ENCODE measurements around the gene BBOF1. TPM values are rescaled to one million over a fixed set of nuclear protein-coding genes. Genes with fewer than 3 reads are reported as not detected.
"Not testable (repeated sequence)": the region's sequence is repeated elsewhere in the genome, so short reads cannot be mapped to it uniquely, and the experiment has no call there.

Gene BBOF1
- total RNA-seq, 4 donors from 2014 or later = 4.1 to 7.5 (median 5.4) TPM

DNA sequence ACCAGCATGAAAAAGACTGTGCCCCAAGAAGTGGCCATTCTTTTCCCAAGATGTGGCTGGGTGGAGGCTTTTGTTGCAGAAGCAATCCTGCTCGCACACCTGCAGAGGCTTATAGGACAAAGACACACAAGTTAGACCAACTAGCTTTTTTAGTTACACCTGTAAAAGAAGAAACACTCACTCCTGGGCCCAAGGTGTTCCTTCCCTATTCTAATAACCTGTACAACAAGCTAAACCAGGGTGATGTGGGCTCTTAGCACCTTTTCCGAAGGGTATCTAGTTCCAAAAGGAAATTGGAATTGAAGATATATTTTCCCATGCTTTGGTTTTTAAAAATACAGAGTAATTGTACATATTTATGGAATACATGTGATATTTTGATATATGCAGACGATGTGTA lies 31.1 kb upstream of the BBOF1 start:
- no peaks in the 10 kb centered on the region for H3K27me3 ChIP-seq
- no peak for DNase-seq
- H3K9me3 ChIP-seq = no peaks in the 10 kb centered on the region
- H3K4me3 ChIP-seq = no peak overlapping the region
- no peak overlapping the region for H3K27ac ChIP-seq
- peaks cover 0 to 12% (median 5%) of the 10 kb centered on the region in 4 donors for H3K36me3 ChIP-seq
- intact Hi-C loops (cut with DNase I; ENCODE audit: low total_unique reads) (no loop called here), in situ Hi-C loops (cut with MboI; ENCODE audit: low pct_ligation_motif_present in 1 of 4, low pct_unique_long_range_greater_than_20kb in 1 of 4, low sequenced_read_pairs in 3 of 4) (no loop called here)
- 49 to 77% methylated on average over 3 of the region's 3 CpGs for WGBS, 2 donors (ENCODE audit: low coverage in 1 of 2)
- peaks cover 0 to 14% (median 3%) of the 10 kb centered on the region in 4 donors for H3K4me1 ChIP-seq
- TF ChIP-seq POLR2A (IDR thresholded peaks at IDR 0.05) = no peak
- TF ChIP-seq, protein P1, sequence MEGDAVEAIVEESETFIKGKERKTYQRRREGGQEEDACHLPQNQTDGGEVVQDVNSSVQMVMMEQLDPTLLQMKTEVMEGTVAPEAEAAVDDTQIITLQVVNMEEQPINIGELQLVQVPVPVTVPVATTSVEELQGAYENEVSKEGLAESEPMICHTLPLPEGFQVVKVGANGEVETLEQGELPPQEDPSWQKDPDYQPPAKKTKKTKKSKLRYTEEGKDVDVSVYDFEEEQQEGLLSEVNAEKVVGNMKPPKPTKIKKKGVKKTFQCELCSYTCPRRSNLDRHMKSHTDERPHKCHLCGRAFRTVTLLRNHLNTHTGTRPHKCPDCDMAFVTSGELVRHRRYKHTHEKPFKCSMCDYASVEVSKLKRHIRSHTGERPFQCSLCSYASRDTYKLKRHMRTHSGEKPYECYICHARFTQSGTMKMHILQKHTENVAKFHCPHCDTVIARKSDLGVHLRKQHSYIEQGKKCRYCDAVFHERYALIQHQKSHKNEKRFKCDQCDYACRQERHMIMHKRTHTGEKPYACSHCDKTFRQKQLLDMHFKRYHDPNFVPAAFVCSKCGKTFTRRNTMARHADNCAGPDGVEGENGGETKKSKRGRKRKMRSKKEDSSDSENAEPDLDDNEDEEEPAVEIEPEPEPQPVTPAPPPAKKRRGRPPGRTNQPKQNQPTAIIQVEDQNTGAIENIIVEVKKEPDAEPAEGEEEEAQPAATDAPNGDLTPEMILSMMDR (IDR thresholded peaks at IDR 0.05) = no peak
- TF ChIP-seq POLR2AphosphoS5 (IDR thresholded peaks at IDR 0.05) = no peak
- no peak for TF ChIP-seq EP300 (IDR thresholded peaks at IDR 0.05; ENCODE audit: low read depth)

- 48 to 74% methylated on average over 5 to 7 of the region's 7 CpGs for WGBS, 2 donors (ENCODE audit: low coverage in 1 of 2)
- in situ Hi-C loops (cut with MboI; ENCODE audit: low pct_ligation_motif_present in 1 of 4, low pct_unique_long_range_greater_than_20kb in 1 of 4, low sequenced_read_pairs in 3 of 4); H3K27me3 ChIP-seq; DNase-seq; intact Hi-C loops (cut with DNase I; ENCODE audit: low total_unique reads); H3K9me3 ChIP-seq; H3K4me3 ChIP-seq: not testable (repeated sequence)
- H3K27ac ChIP-seq = peak overlapping the region in 2 of 4 donors; percentile 17 to 20
- peaks cover 0 to 12% (median 5%) of the 10 kb centered on the region in 4 donors for H3K36me3 ChIP-seq
- H3K4me1 ChIP-seq = peaks cover 0 to 20% (median 6%) of the 10 kb centered on the region in 4 donors
Measured at GRCh38 chr14:73988656-73989055, 30.5 kb upstream of the BBOF1 start.

- intact Hi-C loops (cut with DNase I; ENCODE audit: low total_unique reads) = no loop called here
- H3K27ac ChIP-seq = no peak overlapping the region
- H3K27me3 ChIP-seq = no peaks in the 10 kb centered on the region
- no peaks in the 10 kb centered on the region for H3K9me3 ChIP-seq
- H3K4me1 ChIP-seq = peaks cover 0 to 20% (median 6%) of the 10 kb centered on the region in 4 donors
- 20 to 54% methylated on average over 1 to 4 of the region's 4 CpGs for WGBS, 2 donors (ENCODE audit: low coverage in 1 of 2)
- H3K4me3 ChIP-seq = no peak overlapping the region
- peaks cover 0 to 10% (median 4%) of the 10 kb centered on the region in 4 donors for H3K36me3 ChIP-seq
- no peak for DNase-seq
- TF ChIP-seq POLR2A (IDR thresholded peaks at IDR 0.05) = no peak
- TF ChIP-seq EP300 (IDR thresholded peaks at IDR 0.05; ENCODE audit: low read depth) = no peak
- no peak for TF ChIP-seq POLR2AphosphoS5 (IDR thresholded peaks at IDR 0.05)
- TF ChIP-seq, protein P1 (IDR thresholded peaks at IDR 0.05) = no peak
- in situ Hi-C loops (cut with MboI; ENCODE audit: low pct_ligation_motif_present in 1 of 4, low pct_unique_long_range_greater_than_20kb in 1 of 4, low sequenced_read_pairs in 3 of 4) = no loop called here
Measured at GRCh38 chr14:73991092-73991491, 28.1 kb upstream of the BBOF1 start.

GRCh38 chr14:73994926-73995325 lies 24.2 kb upstream of the BBOF1 start:
- peak; percentile 26 for TF ChIP-seq POLR2A (IDR thresholded peaks at IDR 0.05)
- in situ Hi-C loops (cut with MboI; ENCODE audit: low pct_ligation_motif_present in 1 of 4, low pct_unique_long_range_greater_than_20kb in 1 of 4, low sequenced_read_pairs in 3 of 4); H3K36me3 ChIP-seq; H3K27me3 ChIP-seq; H3K9me3 ChIP-seq; intact Hi-C loops (cut with DNase I; ENCODE audit: low total_unique reads): not testable (repeated sequence)
- peaks cover 0 to 35% (median 19%) of the 10 kb centered on the region in 4 donors for H3K4me1 ChIP-seq
- peak overlapping the region; percentile 80 to 89 (median 86) for H3K27ac ChIP-seq
- peak; percentile 71 for DNase-seq
- peak overlapping the region; percentile 7 to 52 (median 33) for H3K4me3 ChIP-seq
- 46 to 71% methylated on average over 6 to 7 of the region's 7 CpGs for WGBS, 2 donors (ENCODE audit: low coverage in 1 of 2)

DNA sequence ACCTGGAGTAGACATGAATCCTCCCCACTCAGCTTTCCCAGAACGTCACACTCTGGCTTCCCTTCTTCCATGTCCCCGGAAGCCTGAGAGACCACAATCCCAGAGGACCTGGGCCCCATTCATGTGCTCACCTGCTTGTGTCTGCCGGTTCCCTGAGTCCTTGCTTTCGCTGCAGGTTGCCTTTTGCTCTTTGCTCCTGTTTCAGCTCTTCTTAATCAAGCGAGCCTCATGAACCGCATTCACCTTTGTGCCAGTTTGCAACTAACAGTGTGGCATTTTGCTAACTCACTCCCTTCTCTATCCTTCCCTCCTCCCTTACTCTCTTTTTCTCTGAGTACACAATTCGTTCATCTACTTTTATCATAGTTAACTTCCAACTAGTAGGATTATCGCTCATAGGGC lies 23.2 kb upstream of the BBOF1 start:
- H3K27ac ChIP-seq = peak overlapping the region; percentile 80 to 89 (median 86)
- intact Hi-C loops (cut with DNase I; ENCODE audit: low total_unique reads) (no loop called here), in situ Hi-C loops (cut with MboI; ENCODE audit: low pct_ligation_motif_present in 1 of 4, low pct_unique_long_range_greater_than_20kb in 1 of 4, low sequenced_read_pairs in 3 of 4) (no loop called here)
- TF ChIP-seq, protein P1 (IDR thresholded peaks at IDR 0.05) = no peak
- peak; percentile 39 to 84 (median 75) for TF ChIP-seq POLR2AphosphoS5 (IDR thresholded peaks at IDR 0.05)
- TF ChIP-seq EP300 (IDR thresholded peaks at IDR 0.05; ENCODE audit: low read depth) = no peak
- peak; percentile 83 for TF ChIP-seq POLR2A (IDR thresholded peaks at IDR 0.05)
- no peaks in the 10 kb centered on the region for H3K27me3 ChIP-seq
- 53 to 77% methylated on average over 8 of the region's 8 CpGs for WGBS, 2 donors (ENCODE audit: low coverage in 1 of 2)
- no peaks in the 10 kb centered on the region for H3K9me3 ChIP-seq
- H3K4me1 ChIP-seq = peaks cover 0 to 35% (median 19%) of the 10 kb centered on the region in 4 donors
- H3K36me3 ChIP-seq = no peaks in the 10 kb centered on the region
- peak; percentile 67 for DNase-seq
- H3K4me3 ChIP-seq = peak overlapping the region in 3 of 4 donors; percentile 30 to 52 (median 36)
